ENCODE data around the gene KCNIP3.

Gene KCNIP3

GRCh38 chr2:95334916-95335641 lies 37.9 kb downstream of the KCNIP3 start:
- H3K27me3 ChIP-seq (ENCODE audit: control insufficient read depth in 5 of 5, insufficient read depth in 4 of 5, low read length in 5 of 5), result peaks cover 0 to 5% (median 2%) of the 10 kb centered on the region in 5 donors
- H3K27ac ChIP-seq (ENCODE audit: low read depth, low read length), result no peak overlapping the region
- no peaks in the 10 kb centered on the region for H3K9me3 ChIP-seq (ENCODE audit: control insufficient read depth in 5 of 5, low read length in 5 of 5)
- peaks cover 0 to 4% (median 0%) of the 10 kb centered on the region in 5 donors for H3K4me1 ChIP-seq (ENCODE audit: control insufficient read depth in 5 of 5, insufficient read depth in 5 of 5, low read length in 5 of 5)
- H3K36me3 ChIP-seq (ENCODE audit: control insufficient read depth in 5 of 5, insufficient read depth in 5 of 5, low read length in 5 of 5), result no peaks in the 10 kb centered on the region
- no peak overlapping the region for H3K9ac ChIP-seq (ENCODE audit: low read length in 5 of 5)
- no peak overlapping the region for H3K4me3 ChIP-seq (ENCODE audit: low read depth in 1 of 5, low read length in 5 of 5)

GRCh38 chr2:95336406-95336805 lies 39.3 kb downstream of the KCNIP3 start:
- Histone ChIP-seq H3K4me1 (ENCODE audit: control insufficient read depth in 5 of 5, insufficient read depth in 5 of 5, low read length in 5 of 5) (peaks cover 0 to 4% (median 0%) of the 10 kb centered on the region in 5 donors), H3K9ac (ENCODE audit: low read length in 5 of 5) (no peak overlapping the region), H3K27me3 (ENCODE audit: control insufficient read depth in 5 of 5, insufficient read depth in 4 of 5, low read length in 5 of 5) (peaks cover 0 to 11% (median 7%) of the 10 kb centered on the region in 5 donors), H3K36me3 (ENCODE audit: control insufficient read depth in 5 of 5, insufficient read depth in 5 of 5, low read length in 5 of 5) (no peaks in the 10 kb centered on the region), H3K27ac (ENCODE audit: low read depth, low read length) (no peak overlapping the region), H3K4me3 (ENCODE audit: low read depth in 1 of 5, low read length in 5 of 5) (no peak overlapping the region), H3K9me3 (ENCODE audit: control insufficient read depth in 5 of 5, low read length in 5 of 5) (no peaks in the 10 kb centered on the region)

GRCh38 chr2:95337829-95338228 lies 40.7 kb downstream of the KCNIP3 start:
- no peak overlapping the region for H3K27ac ChIP-seq (ENCODE audit: low read depth, low read length)
- H3K9me3 ChIP-seq (ENCODE audit: control insufficient read depth in 5 of 5, low read length in 5 of 5), result no peaks in the 10 kb centered on the region
- H3K27me3 ChIP-seq (ENCODE audit: control insufficient read depth in 5 of 5, insufficient read depth in 4 of 5, low read length in 5 of 5), result peaks cover 0 to 16% (median 11%) of the 10 kb centered on the region in 5 donors
- H3K4me1 ChIP-seq (ENCODE audit: control insufficient read depth in 5 of 5, insufficient read depth in 5 of 5, low read length in 5 of 5), result peaks cover 0 to 4% (median 0%) of the 10 kb centered on the region in 5 donors
- H3K36me3 ChIP-seq (ENCODE audit: control insufficient read depth in 5 of 5, insufficient read depth in 5 of 5, low read length in 5 of 5), result no peaks in the 10 kb centered on the region
- no peak overlapping the region for H3K4me3 ChIP-seq (ENCODE audit: low read depth in 1 of 5, low read length in 5 of 5)
- H3K9ac ChIP-seq (ENCODE audit: low read length in 5 of 5), result no peak overlapping the region

- peaks cover 0 to 32% (median 14%) of the 10 kb centered on the region in 5 donors for H3K27me3 ChIP-seq (ENCODE audit: control insufficient read depth in 5 of 5, insufficient read depth in 4 of 5, low read length in 5 of 5)
- no peaks in the 10 kb centered on the region for H3K36me3 ChIP-seq (ENCODE audit: control insufficient read depth in 5 of 5, insufficient read depth in 5 of 5, low read length in 5 of 5)
- H3K4me1 ChIP-seq (ENCODE audit: control insufficient read depth in 5 of 5, insufficient read depth in 5 of 5, low read length in 5 of 5), result peaks cover 0 to 19% (median 16%) of the 10 kb centered on the region in 5 donors
- H3K4me3 ChIP-seq (ENCODE audit: low read depth in 1 of 5, low read length in 5 of 5), result no peak overlapping the region
- H3K9me3 ChIP-seq (ENCODE audit: control insufficient read depth in 5 of 5, low read length in 5 of 5), result no peaks in the 10 kb centered on the region
- H3K9ac ChIP-seq (ENCODE audit: low read length in 5 of 5), result no peak overlapping the region
- no peak overlapping the region for H3K27ac ChIP-seq (ENCODE audit: low read depth, low read length)
Measured at GRCh38 chr2:95342556-95343320, 45.6 kb downstream of the KCNIP3 start.

- H3K27ac ChIP-seq (ENCODE audit: low read depth, low read length), result no peak overlapping the region
- H3K27me3 ChIP-seq (ENCODE audit: control insufficient read depth in 5 of 5, insufficient read depth in 4 of 5, low read length in 5 of 5), result peaks cover 0 to 32% (median 14%) of the 10 kb centered on the region in 5 donors
- no peaks in the 10 kb centered on the region for H3K36me3 ChIP-seq (ENCODE audit: control insufficient read depth in 5 of 5, insufficient read depth in 5 of 5, low read length in 5 of 5)
Measured at GRCh38 chr2:95343429-95344214, 46.5 kb downstream of the KCNIP3 start.

GRCh38 chr2:95344215-95344583 lies 47.1 kb downstream of the KCNIP3 start:
- H3K27me3 ChIP-seq (ENCODE audit: control insufficient read depth in 5 of 5, insufficient read depth in 4 of 5, low read length in 5 of 5), result peaks cover 0 to 32% (median 14%) of the 10 kb centered on the region in 5 donors
- H3K9ac ChIP-seq (ENCODE audit: low read length in 5 of 5), result no peak overlapping the region
- H3K36me3 ChIP-seq (ENCODE audit: control insufficient read depth in 5 of 5, insufficient read depth in 5 of 5, low read length in 5 of 5), result no peaks in the 10 kb centered on the region
- no peak overlapping the region for H3K27ac ChIP-seq (ENCODE audit: low read depth, low read length)
- H3K4me1 ChIP-seq (ENCODE audit: control insufficient read depth in 5 of 5, insufficient read depth in 5 of 5, low read length in 5 of 5), result peaks cover 0 to 19% (median 16%) of the 10 kb centered on the region in 5 donors
- H3K4me3 ChIP-seq (ENCODE audit: low read depth in 1 of 5, low read length in 5 of 5), result no peak overlapping the region
- no peaks in the 10 kb centered on the region for H3K9me3 ChIP-seq (ENCODE audit: control insufficient read depth in 5 of 5, low read length in 5 of 5)

More at GRCh38 chr2:95343429-95344214, 46.5 kb downstream of the KCNIP3 start:
- H3K9me3 ChIP-seq (ENCODE audit: control insufficient read depth in 5 of 5, low read length in 5 of 5), result no peaks in the 10 kb centered on the region
- H3K4me3 ChIP-seq (ENCODE audit: low read depth in 1 of 5, low read length in 5 of 5), result no peak overlapping the region
- no peak overlapping the region for H3K9ac ChIP-seq (ENCODE audit: low read length in 5 of 5)
- peaks cover 0 to 19% (median 16%) of the 10 kb centered on the region in 5 donors for H3K4me1 ChIP-seq (ENCODE audit: control insufficient read depth in 5 of 5, insufficient read depth in 5 of 5, low read length in 5 of 5)

- H3K4me1 ChIP-seq (ENCODE audit: control insufficient read depth in 5 of 5, insufficient read depth in 5 of 5, low read length in 5 of 5), result peaks cover 0 to 19% (median 16%) of the 10 kb centered on the region in 5 donors
- H3K27ac ChIP-seq (ENCODE audit: low read depth, low read length), result no peak overlapping the region
- H3K36me3 ChIP-seq (ENCODE audit: control insufficient read depth in 5 of 5, insufficient read depth in 5 of 5, low read length in 5 of 5), result no peaks in the 10 kb centered on the region
- no peaks in the 10 kb centered on the region for H3K9me3 ChIP-seq (ENCODE audit: control insufficient read depth in 5 of 5, low read length in 5 of 5)
- H3K27me3 ChIP-seq (ENCODE audit: control insufficient read depth in 5 of 5, insufficient read depth in 4 of 5, low read length in 5 of 5), result peaks cover 0 to 32% (median 14%) of the 10 kb centered on the region in 5 donors
- no peak overlapping the region for H3K9ac ChIP-seq (ENCODE audit: low read length in 5 of 5)
- H3K4me3 ChIP-seq (ENCODE audit: low read depth in 1 of 5, low read length in 5 of 5), result no peak overlapping the region
Measured at GRCh38 chr2:95344656-95345055, 47.5 kb downstream of the KCNIP3 start.

- H3K9ac ChIP-seq (ENCODE audit: low read length in 5 of 5), result no peak overlapping the region
- no peaks in the 10 kb centered on the region for H3K9me3 ChIP-seq (ENCODE audit: control insufficient read depth in 5 of 5, low read length in 5 of 5)
- H3K27me3 ChIP-seq (ENCODE audit: control insufficient read depth in 5 of 5, insufficient read depth in 4 of 5, low read length in 5 of 5), result peaks cover 0 to 32% (median 14%) of the 10 kb centered on the region in 5 donors
- H3K4me3 ChIP-seq (ENCODE audit: low read depth in 1 of 5, low read length in 5 of 5), result peak overlapping the region in 4 of 5 donors; percentile 40 to 73 (median 70)
- peaks cover 0 to 19% (median 16%) of the 10 kb centered on the region in 5 donors for H3K4me1 ChIP-seq (ENCODE audit: control insufficient read depth in 5 of 5, insufficient read depth in 5 of 5, low read length in 5 of 5)
- H3K27ac ChIP-seq (ENCODE audit: low read depth, low read length), result no peak overlapping the region
- no peaks in the 10 kb centered on the region for H3K36me3 ChIP-seq (ENCODE audit: control insufficient read depth in 5 of 5, insufficient read depth in 5 of 5, low read length in 5 of 5)
Measured at GRCh38 chr2:95345081-95345562, 48.0 kb downstream of the KCNIP3 start.

- Histone ChIP-seq H3K27ac (ENCODE audit: low read depth, low read length) (no peak overlapping the region), H3K27me3 (ENCODE audit: control insufficient read depth in 5 of 5, insufficient read depth in 4 of 5, low read length in 5 of 5) (peaks cover 0 to 30% (median 12%) of the 10 kb centered on the region in 5 donors), H3K9ac (ENCODE audit: low read length in 5 of 5) (peak overlapping the region in 4 of 5 donors; percentile 32 to 75 (median 54)), H3K36me3 (ENCODE audit: control insufficient read depth in 5 of 5, insufficient read depth in 5 of 5, low read length in 5 of 5) (no peaks in the 10 kb centered on the region), H3K9me3 (ENCODE audit: control insufficient read depth in 5 of 5, low read length in 5 of 5) (no peaks in the 10 kb centered on the region), H3K4me1 (ENCODE audit: control insufficient read depth in 5 of 5, insufficient read depth in 5 of 5, low read length in 5 of 5) (peaks cover 0 to 19% (median 16%) of the 10 kb centered on the region in 5 donors), H3K4me3 (ENCODE audit: low read depth in 1 of 5, low read length in 5 of 5) (peak overlapping the region; percentile 41 to 73 (median 69))
Measured at GRCh38 chr2:95345563-95346230, 48.5 kb downstream of the KCNIP3 start.

Measured in subcutaneous abdominal adipose tissue (tissue), 5 donors.